MM.1S (cell line): ENCODE measurements around the gene CTNNA1.

ENCODE experiments used
- EZH2 ChIP-seq: fragments of 300-600 bp; sonication (generic); optimal IDR thresholded peaks from 2 replicates; pipeline ENCODE3; 2017; ENCODE audit warnings: low read depth, mild to moderate bottlenecking, antibody characterized with exemption, low read length, mixed read lengths
- TF ChIP-seq, protein P1 (sequence below): fragments of 300-600 bp; sonication (generic); IDR thresholded peaks from 2 replicates; pipeline ENCODE4 v1.5.1; 2016; ENCODE audit warnings: antibody characterized with exemption, low read length, mixed read lengths

DNA sequence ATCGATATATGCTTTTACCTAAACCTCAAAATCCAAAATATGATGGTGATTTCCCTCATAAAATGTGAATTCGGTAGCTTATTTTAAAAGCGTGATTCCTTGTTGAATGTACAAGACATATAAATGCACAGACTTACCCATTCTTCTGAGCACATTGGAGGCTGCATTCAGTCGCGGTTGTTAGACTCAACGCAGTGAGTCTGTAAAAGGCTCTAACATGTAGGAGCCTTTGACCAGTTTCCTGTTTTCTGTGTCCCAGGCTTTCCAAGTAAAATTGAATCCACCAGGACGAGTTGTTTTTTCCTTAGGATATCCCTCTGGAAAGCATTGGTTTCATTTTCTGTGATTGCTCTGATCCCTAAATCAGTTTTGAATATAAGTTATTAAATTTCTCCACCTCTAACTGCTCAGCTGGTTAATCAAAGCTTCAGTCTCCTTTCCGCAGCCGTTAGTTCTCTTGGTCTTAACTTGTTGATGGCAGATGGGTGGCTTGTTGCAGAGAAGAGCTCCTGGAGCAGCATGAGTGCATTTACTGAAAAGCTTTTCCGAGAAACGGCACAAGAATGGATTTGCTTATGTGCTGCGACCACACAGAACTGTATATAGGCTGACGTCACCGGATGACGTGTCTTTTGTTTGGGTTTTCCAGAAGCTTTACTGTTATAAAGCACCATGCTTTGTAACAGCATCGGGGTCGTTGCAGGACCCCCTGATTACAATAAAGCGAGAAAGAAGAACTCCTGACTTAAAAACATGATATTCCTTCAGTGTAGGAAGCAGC, 121.7 kb downstream of the CTNNA1 start, which contains the start of gene LRRTM2:
- TF ChIP-seq, protein P1, sequence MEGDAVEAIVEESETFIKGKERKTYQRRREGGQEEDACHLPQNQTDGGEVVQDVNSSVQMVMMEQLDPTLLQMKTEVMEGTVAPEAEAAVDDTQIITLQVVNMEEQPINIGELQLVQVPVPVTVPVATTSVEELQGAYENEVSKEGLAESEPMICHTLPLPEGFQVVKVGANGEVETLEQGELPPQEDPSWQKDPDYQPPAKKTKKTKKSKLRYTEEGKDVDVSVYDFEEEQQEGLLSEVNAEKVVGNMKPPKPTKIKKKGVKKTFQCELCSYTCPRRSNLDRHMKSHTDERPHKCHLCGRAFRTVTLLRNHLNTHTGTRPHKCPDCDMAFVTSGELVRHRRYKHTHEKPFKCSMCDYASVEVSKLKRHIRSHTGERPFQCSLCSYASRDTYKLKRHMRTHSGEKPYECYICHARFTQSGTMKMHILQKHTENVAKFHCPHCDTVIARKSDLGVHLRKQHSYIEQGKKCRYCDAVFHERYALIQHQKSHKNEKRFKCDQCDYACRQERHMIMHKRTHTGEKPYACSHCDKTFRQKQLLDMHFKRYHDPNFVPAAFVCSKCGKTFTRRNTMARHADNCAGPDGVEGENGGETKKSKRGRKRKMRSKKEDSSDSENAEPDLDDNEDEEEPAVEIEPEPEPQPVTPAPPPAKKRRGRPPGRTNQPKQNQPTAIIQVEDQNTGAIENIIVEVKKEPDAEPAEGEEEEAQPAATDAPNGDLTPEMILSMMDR, result no peak
- no peak for TF ChIP-seq EZH2
